Sigmoid colon (tissue), 3 donors: ENCODE measurements around the gene CCIN.

ENCODE experiments used
- CTCF ChIP-seq, 4 experiments: fragments of 450-650 bp in 3 of 4; fragments of 200-600 bp in 1 of 4; IDR thresholded peaks; one replicate each; pipeline ENCODE4 v1.5.1; 2016 to 2019; ENCODE audit warnings: antibody characterized with exemption in 4 of 4, mild to moderate bottlenecking in 3 of 4, moderate library complexity in 2 of 4
- POLR2A ChIP-seq, 2 donors: fragments of 450-650 bp; IDR thresholded peaks; one replicate each; pipeline ENCODE4 v1.6.1; 2016; ENCODE audit warnings: antibody characterized with exemption in 2 of 2, mild to moderate bottlenecking in 2 of 2, moderate library complexity in 2 of 2

DNA sequence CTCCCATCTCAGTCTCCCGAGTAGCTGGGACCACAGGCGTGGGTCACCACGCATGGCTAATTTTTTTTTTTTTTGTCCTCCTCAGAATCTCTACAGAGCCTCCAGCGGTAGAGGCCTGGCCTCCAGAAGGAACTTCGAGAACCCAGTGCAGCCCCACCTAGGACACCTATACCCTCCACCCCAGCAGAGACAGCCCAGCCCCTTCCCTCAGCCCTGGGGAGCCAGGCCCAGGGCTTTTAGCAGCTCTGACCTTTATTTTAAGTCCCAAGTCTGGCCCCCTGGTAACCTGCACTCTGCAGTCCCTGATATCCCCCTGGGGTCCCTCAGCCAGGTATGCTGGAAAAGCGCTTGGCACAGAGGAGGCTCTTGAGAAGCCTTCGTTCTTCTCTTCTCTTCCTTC, 27.4 kb upstream of the CCIN start:
- TF ChIP-seq POLR2A (IDR thresholded peaks at IDR 0.05): no peak
- no peak for TF ChIP-seq CTCF (IDR thresholded peaks at IDR 0.05)
